H9 (cell line): ENCODE results near the gene CYP27C1. TPM values are rescaled to one million over a fixed set of nuclear protein-coding genes. Genes with fewer than 3 reads are reported as not detected.

Experiments used
- DNase-seq: peaks from one replicate; pipeline ENCODE4 v3.0.0-alpha.2; 2017
- H2AFZ ChIP-seq: one replicate; pipeline ENCODE4 v1.6.1; 2013; ENCODE audit warnings: mild to moderate bottlenecking, low read length, control low read depth, moderate library complexity
- H2AK5ac ChIP-seq: 2 replicates; pipeline ENCODE4 v1.6.1; 2013; ENCODE audit warnings: low read length, control low read depth, mixed read lengths; ENCODE audit not compliant: insufficient read length
- H2BK120ac ChIP-seq: one replicate; pipeline ENCODE4 v1.6.1; 2013; ENCODE audit warnings: low read depth, mild to moderate bottlenecking, low read length, control low read depth, inconsistent platforms; ENCODE audit not compliant: poor library complexity, severe bottlenecking
- H2BK12ac ChIP-seq: 2 replicates; pipeline ENCODE4 v1.6.1; 2013; ENCODE audit warnings: low read length, control low read depth, mixed read lengths, low read depth; ENCODE audit not compliant: insufficient read length
- H2BK15ac ChIP-seq: 2 replicates; pipeline ENCODE4 v1.6.1; 2013; ENCODE audit warnings: low read depth, low read length, control low read depth
- H2BK20ac ChIP-seq: one replicate; pipeline ENCODE4 v1.6.1; 2013; ENCODE audit warnings: low read depth, mild to moderate bottlenecking, low read length, control low read depth, inconsistent platforms; ENCODE audit not compliant: poor library complexity, severe bottlenecking
- H2BK5ac ChIP-seq: 2 replicates; pipeline ENCODE4 v1.6.1; 2013; ENCODE audit warnings: low read length, control low read depth, mixed read lengths; ENCODE audit not compliant: insufficient read length
- H3K14ac ChIP-seq: 2 replicates; pipeline ENCODE4 v1.6.1; 2013; ENCODE audit warnings: low read length, control low read depth; ENCODE audit not compliant: insufficient read depth
- H3K18ac ChIP-seq: 2 replicates; pipeline ENCODE4 v1.6.1; 2013; ENCODE audit warnings: low read depth, mild to moderate bottlenecking, mixed read lengths, low read length, control low read depth; ENCODE audit not compliant: insufficient read length
- H3K23ac ChIP-seq: 2 replicates; pipeline ENCODE4 v1.6.1; 2013; ENCODE audit warnings: low read length, control low read depth, mixed read lengths, low read depth; ENCODE audit not compliant: insufficient read length
- H3K23me2 ChIP-seq: 2 replicates; pipeline ENCODE4 v1.6.1; 2013; ENCODE audit warnings: low read depth, mild to moderate bottlenecking, mixed read lengths, low read length, control low read depth; ENCODE audit not compliant: insufficient read length, poor library complexity, severe bottlenecking
- H3K27ac ChIP-seq: 2 replicates; pipeline ENCODE4 v1.5.1; 2013; ENCODE audit warnings: low read length, control low read depth, mixed read lengths, low read depth; ENCODE audit not compliant: insufficient read length
- H3K27me3 ChIP-seq: 2 replicates; pipeline ENCODE4 v1.6.1; 2013; ENCODE audit warnings: low read length, control low read depth, inconsistent platforms; ENCODE audit not compliant: insufficient read depth
- H3K4ac ChIP-seq: 2 replicates; pipeline ENCODE4 v1.6.1; 2013; ENCODE audit warnings: low read depth, mild to moderate bottlenecking, control low read depth, inconsistent platforms, low read length, moderate library complexity
- H3K4me1 ChIP-seq: 2 replicates; pipeline ENCODE4 v1.6.1; 2013; ENCODE audit warnings: low read length, control low read depth, inconsistent platforms; ENCODE audit not compliant: insufficient read depth
- H3K4me2 ChIP-seq: 2 replicates; pipeline ENCODE4 v1.6.1; 2013; ENCODE audit warnings: low read length, control low read depth, mixed read lengths; ENCODE audit not compliant: insufficient read length, insufficient read depth
- H3K56ac ChIP-seq: 2 replicates; pipeline ENCODE4 v1.6.1; 2013; ENCODE audit warnings: low read depth, mild to moderate bottlenecking, mixed read lengths, low read length, control low read depth; ENCODE audit not compliant: insufficient read length
- H3K79me1 ChIP-seq: 2 replicates; pipeline ENCODE4 v1.6.1; 2013; ENCODE audit warnings: low read depth, mild to moderate bottlenecking, moderate library complexity, low read length, control low read depth, inconsistent platforms; ENCODE audit not compliant: insufficient read depth, poor library complexity, severe bottlenecking
- H3K79me2 ChIP-seq: 2 replicates; pipeline ENCODE4 v1.6.1; 2013; ENCODE audit warnings: low read length, control low read depth, inconsistent platforms; ENCODE audit not compliant: insufficient read depth
- H3K9ac ChIP-seq: 2 replicates; pipeline ENCODE4 v1.6.1; 2013; ENCODE audit warnings: low read length, control low read depth, mixed read lengths; ENCODE audit not compliant: insufficient read length; ENCODE audit errors: extremely low read depth
- H3K9me3 ChIP-seq: one replicate; pipeline ENCODE4 v1.6.1; 2013; ENCODE audit warnings: low read depth, low read length, inconsistent platforms; ENCODE audit not compliant: control insufficient read depth
- H3T11ph ChIP-seq: one replicate; pipeline ENCODE4 v1.6.1; 2013; ENCODE audit warnings: mild to moderate bottlenecking, low read length, control low read depth, inconsistent platforms
- H4K20me1 ChIP-seq: one replicate; pipeline ENCODE4 v1.6.1; 2013; ENCODE audit not compliant: control insufficient read depth, insufficient read length, insufficient read depth
- H4K5ac ChIP-seq: 2 replicates; pipeline ENCODE4 v1.6.1; 2013; ENCODE audit warnings: low read depth, mild to moderate bottlenecking, mixed read lengths, low read length, control low read depth; ENCODE audit not compliant: insufficient read length
- H4K8ac ChIP-seq: replicated peaks from 2 replicates; pipeline ENCODE4 v1.6.1; 2013; ENCODE audit warnings: low read length, control low read depth, mixed read lengths, low read depth; ENCODE audit not compliant: insufficient read length
- H4K91ac ChIP-seq: 2 replicates; pipeline ENCODE4 v1.6.1; 2013; ENCODE audit warnings: low read depth, mild to moderate bottlenecking, moderate library complexity, mixed read lengths, low read length, control low read depth; ENCODE audit not compliant: insufficient read length
- H3K27ac Mint-ChIP-seq, 3 experiments: 2 replicates in 2 of 3; 3 replicates in 1 of 3; pipeline ENCODE4 v1.8.0; 2020 to 2021; ENCODE audit warnings: mixed read lengths in 3 of 3, mild to moderate bottlenecking in 1 of 3, moderate library complexity in 1 of 3
- H3K27me3 Mint-ChIP-seq: 2 replicates; pipeline ENCODE4 v1.8.0; 2021; ENCODE audit warnings: low read depth, mild to moderate bottlenecking, moderate library complexity, mixed read lengths
- H3K36me3 Mint-ChIP-seq, 3 experiments: 2 replicates in 2 of 3; 3 replicates in 1 of 3; pipeline ENCODE4 v1.8.0; 2020 to 2021; ENCODE audit warnings: low read depth in 3 of 3, mixed read lengths in 3 of 3; ENCODE audit not compliant: insufficient read depth in 1 of 3
- H3K4me1 Mint-ChIP-seq, 2 experiments: 2 replicates each; pipeline ENCODE4 v1.8.0; 2020; ENCODE audit warnings: mixed read lengths in 2 of 2
- H3K4me3 Mint-ChIP-seq, 2 experiments: 2 replicates in 1 of 2; 3 replicates in 1 of 2; pipeline ENCODE4 v1.8.0; 2020 to 2021; ENCODE audit warnings: mild to moderate bottlenecking in 2 of 2, mixed read lengths in 2 of 2, moderate library complexity in 1 of 2
- H3K9me3 Mint-ChIP-seq, 2 experiments: 2 replicates in 1 of 2; 3 replicates in 1 of 2; pipeline ENCODE4 v1.8.0; 2020; ENCODE audit warnings: mild to moderate bottlenecking in 2 of 2, mixed read lengths in 2 of 2, moderate library complexity in 1 of 2
- CTCF ChIP-seq: fragments of 200-600 bp; sonication (generic); conservative IDR thresholded peaks from 3 replicates; pipeline ENCODE4 v1.8.0; 2021; ENCODE audit warnings: antibody characterized with exemption, mild to moderate bottlenecking
- WGBS: extraction: QIAGEN DNeasy Blood & Tissue Kit; methylation state at CpG from one replicate; pipeline ENCODE4 v1.1.7; 2013; ENCODE audit warnings: missing lambda C conversion rate, low lambda C conversion rate, mixed read lengths; ENCODE audit not compliant: insufficient read length; ENCODE audit errors: extremely low coverage; 5-methylcytosine and 5-hydroxymethylcytosine counted together
- total RNA-seq: library from RNA; stranded (reverse); gene quantifications from 2 replicates; pipeline ENCODE4 v1.2.1, GENCODE V29; 2021

CYP27C1 gene
- total RNA-seq, 1 experiment from 2014 or later: 2.3 TPM

GRCh38 chr2:127157114-127157513, 63.0 kb downstream of the CYP27C1 start:
- Histone ChIP-seq H2BK12ac (no peak overlapping the region), H3K27ac (no peak overlapping the region), H3K4ac (no peak overlapping the region), H3K23ac (no peak overlapping the region), H4K91ac (no peak overlapping the region), H4K5ac (no peak overlapping the region), H4K8ac (no peak overlapping the region), H3K9me3 (no peaks in the 10 kb centered on the region), H3K9ac (no peak overlapping the region), H3K4me1 (no peaks in the 10 kb centered on the region; the same call in 1 of the 2 replicates), H2BK5ac (no peak overlapping the region), H2BK15ac (no peak overlapping the region), H3K27me3 (no peaks in the 10 kb centered on the region), H3K79me2 (no peaks in the 10 kb centered on the region), H3K18ac (no peak overlapping the region), H3K23me2 (no peaks in the 10 kb centered on the region), H3K56ac (no peak overlapping the region), H3T11ph (no peak overlapping the region), H4K20me1 (no peaks in the 10 kb centered on the region), H3K14ac (no peak overlapping the region), H2BK20ac (no peak overlapping the region), H2BK120ac (no peak overlapping the region), H3K79me1 (no peaks in the 10 kb centered on the region), H3K4me2 (no peak overlapping the region), H2AK5ac (no peak overlapping the region), H2AFZ (no peak overlapping the region)
- no peak for TF ChIP-seq CTCF
- peaks cover 1% of the 10 kb centered on the region; the same call in 1 of the 2 replicates for H3K27me3 Mint-ChIP-seq
- no CpG with 5 or more reads among the region's 6 CpGs for WGBS
- H3K27ac Mint-ChIP-seq: no peak overlapping the region
- H3K36me3 Mint-ChIP-seq: no peaks in the 10 kb centered on the region; a peak in 2 of 7 replicates
- H3K4me3 Mint-ChIP-seq: no peak overlapping the region
- peaks cover 16 to 17% of the 10 kb centered on the region in 2 experiments for H3K4me1 Mint-ChIP-seq
- DNase-seq: no peak
- H3K9me3 Mint-ChIP-seq: peaks cover 2 to 4% of the 10 kb centered on the region in 2 experiments; a peak in 4 of 5 replicates
